Muscle of leg (tissue), 11 donors: ENCODE data around the gene INPP5A. TPM values are rescaled to one million over a fixed set of nuclear protein-coding genes. Genes with fewer than 3 reads are reported as not detected.

Source experiments
- DNase-seq: peaks from one replicate; pipeline ENCODE4 v3.0.0; 2013
- H3K27ac ChIP-seq: one replicate; pipeline ENCODE4 v1.5.1; 2013; ENCODE audit warnings: mild to moderate bottlenecking, low read length, control low read depth
- H3K27me3 ChIP-seq: one replicate; pipeline ENCODE4 v1.6.1; 2013; ENCODE audit warnings: low read length; ENCODE audit not compliant: control insufficient read depth, insufficient read depth
- H3K36me3 ChIP-seq: one replicate; pipeline ENCODE4 v1.6.1; 2013; ENCODE audit warnings: low read length; ENCODE audit not compliant: control insufficient read depth, insufficient read depth
- H3K4me1 ChIP-seq: one replicate; pipeline ENCODE4 v1.6.1; 2013; ENCODE audit warnings: low read length; ENCODE audit not compliant: control insufficient read depth, insufficient read depth
- H3K4me3 ChIP-seq: one replicate; pipeline ENCODE4 v1.5.1; 2013; ENCODE audit warnings: low read length, control low read depth
- H3K9me3 ChIP-seq: replicated peaks from 2 replicates; pipeline ENCODE4 v1.6.1; 2013; ENCODE audit warnings: low read depth, low read length; ENCODE audit not compliant: control insufficient read depth
- WGBS: methylation state at CpG from one replicate; pipeline ENCODE4 v1.1.5; 2013; ENCODE audit warnings: missing lambda C conversion rate; ENCODE audit not compliant: insufficient coverage; 5-methylcytosine and 5-hydroxymethylcytosine counted together
- polyA plus RNA-seq, 8 donors: library from polyadenylated mRNA; unstranded; fragments of 120-200 nt; gene quantifications; one replicate each; pipeline versions ENCODE4 v1.2.1 to v1.2.3, GENCODE V29; 2013; ENCODE audit warnings: inconsistent platforms in 1 of 8, low replicate concordance in 1 of 8; ENCODE audit not compliant: insufficient read length in 8 of 8, insufficient read depth in 1 of 8
- total RNA-seq: library from RNA; stranded (reverse); fragments of 120-200 nt; gene quantifications from one replicate; pipeline ENCODE4 v1.2.4, GENCODE V29; 2013

Gene INPP5A
- total and polyA plus RNA-seq, 9 donors: 34.1 to 56.2 (median 44.7) TPM

GRCh38 chr10:132688580-132689420 lies 151.2 kb downstream of the INPP5A start:
- Histone ChIP-seq H3K4me3 (no peak overlapping the region), H3K36me3 (peaks cover 9% of the 10 kb centered on the region), H3K4me1 (no peaks in the 10 kb centered on the region), H3K27me3 (no peaks in the 10 kb centered on the region), H3K27ac (no peak overlapping the region), H3K9me3 (peaks cover 5% of the 10 kb centered on the region)
- DNase-seq: no peak
- 97% methylated on average over 18 of the region's 20 CpGs for WGBS

GRCh38 chr10:132689721-132690360 lies 152.3 kb downstream of the INPP5A start:
- Histone ChIP-seq H3K4me1 (no peaks in the 10 kb centered on the region), H3K9me3 (peaks cover 5% of the 10 kb centered on the region), H3K36me3 (peaks cover 9% of the 10 kb centered on the region), H3K27ac (no peak overlapping the region), H3K4me3 (no peak overlapping the region), H3K27me3 (no peaks in the 10 kb centered on the region)
- no peak for DNase-seq
- WGBS: 96% methylated on average over 22 of the region's 25 CpGs

GRCh38 chr10:132690401-132690800 lies 152.8 kb downstream of the INPP5A start:
- Histone ChIP-seq H3K36me3 (peaks cover 9% of the 10 kb centered on the region), H3K27ac (no peak overlapping the region), H3K27me3 (no peaks in the 10 kb centered on the region), H3K9me3 (peaks cover 7% of the 10 kb centered on the region), H3K4me1 (no peaks in the 10 kb centered on the region), H3K4me3 (no peak overlapping the region)
- WGBS: 98% methylated on average over 6 of the region's 7 CpGs
- no peak for DNase-seq

DNA sequence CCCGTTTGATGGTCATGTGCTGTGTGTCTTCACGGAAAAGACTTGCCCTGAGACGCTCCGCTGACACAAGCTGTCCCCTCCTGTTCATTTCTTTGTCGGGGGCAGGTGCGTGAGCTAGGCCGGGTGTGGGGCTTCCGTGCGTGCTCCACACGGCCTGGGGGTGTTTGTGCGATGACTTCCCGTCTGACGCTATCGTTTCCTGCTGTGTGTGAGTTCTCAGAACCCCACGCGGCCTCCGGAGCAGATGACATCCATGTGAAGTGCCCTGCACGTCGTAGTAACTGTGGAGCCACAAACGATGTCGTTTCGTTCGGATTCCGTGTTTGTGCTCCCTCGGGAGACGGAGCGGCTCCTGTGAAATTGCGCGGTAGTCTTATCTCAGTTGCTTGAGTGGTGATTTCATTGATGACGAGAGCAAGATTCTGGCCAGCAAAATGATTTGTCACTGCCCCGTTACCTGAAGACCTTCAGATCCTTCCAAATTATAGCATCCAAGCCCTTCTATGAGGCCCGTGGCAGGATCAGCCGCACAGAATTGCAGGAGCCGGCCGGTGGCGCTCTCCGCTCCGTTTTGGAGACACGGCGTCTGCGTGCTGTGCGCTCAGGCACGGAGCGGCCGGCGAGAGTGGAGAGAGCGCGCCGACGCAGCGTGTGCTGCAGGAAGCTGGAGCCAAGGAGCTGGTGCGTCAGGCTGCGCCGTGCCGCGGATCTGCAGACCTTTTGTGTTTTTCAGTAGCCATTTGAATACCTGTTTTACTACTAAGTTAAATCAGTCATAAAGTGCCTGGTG lies 153.4 kb downstream of the INPP5A start:
- H3K27me3 ChIP-seq: no peaks in the 10 kb centered on the region
- no peaks in the 10 kb centered on the region for H3K4me1 ChIP-seq
- 94% methylated on average over 45 of the region's 56 CpGs for WGBS
- peaks cover 9% of the 10 kb centered on the region for H3K36me3 ChIP-seq
- no peak for DNase-seq
- H3K9me3 ChIP-seq: peaks cover 7% of the 10 kb centered on the region
- H3K4me3 ChIP-seq: no peak overlapping the region
- H3K27ac ChIP-seq: no peak overlapping the region

GRCh38 chr10:132691711-132692153 lies 154.1 kb downstream of the INPP5A start:
- Histone ChIP-seq H3K27ac (no peak overlapping the region), H3K27me3 (no peaks in the 10 kb centered on the region), H3K9me3 (peaks cover 7% of the 10 kb centered on the region), H3K4me1 (no peaks in the 10 kb centered on the region), H3K36me3 (peaks cover 11% of the 10 kb centered on the region), H3K4me3 (no peak overlapping the region)
- no peak for DNase-seq
- 96% methylated on average over 48 of the region's 48 CpGs for WGBS

GRCh38 chr10:132692311-132692710 lies 154.7 kb downstream of the INPP5A start:
- H3K4me3 ChIP-seq: no peak overlapping the region
- DNase-seq: no peak
- 80% methylated on average over 1 of the region's 2 CpGs for WGBS
- no peak overlapping the region for H3K27ac ChIP-seq
- no peaks in the 10 kb centered on the region for H3K4me1 ChIP-seq
- peaks cover 7% of the 10 kb centered on the region for H3K9me3 ChIP-seq
- H3K27me3 ChIP-seq: no peaks in the 10 kb centered on the region
- peaks cover 17% of the 10 kb centered on the region for H3K36me3 ChIP-seq

DNA sequence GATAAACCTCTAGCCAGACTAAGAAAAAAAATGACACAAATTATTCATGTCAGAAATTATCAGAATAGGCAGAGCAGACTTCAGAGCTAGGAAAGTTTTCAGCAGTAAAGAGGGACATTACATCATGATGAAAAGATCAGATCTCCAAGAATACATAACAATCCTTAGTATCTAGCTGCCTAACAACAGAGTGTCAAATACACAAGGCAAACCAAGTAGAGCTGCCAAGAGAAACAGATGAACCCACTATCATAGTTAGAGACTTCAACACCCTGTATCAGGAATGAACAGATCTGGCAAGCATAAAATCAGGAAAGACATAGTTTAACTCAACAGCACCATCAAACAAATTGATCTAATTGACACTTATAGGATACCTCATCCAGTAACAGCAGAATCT lies 156.1 kb downstream of the INPP5A start:
- no peak overlapping the region for H3K27ac ChIP-seq
- DNase-seq: no peak
- H3K9me3 ChIP-seq: peaks cover 7% of the 10 kb centered on the region
- no peak overlapping the region for H3K4me3 ChIP-seq
- H3K27me3 ChIP-seq: no peaks in the 10 kb centered on the region
- no peaks in the 10 kb centered on the region for H3K4me1 ChIP-seq
- peaks cover 22% of the 10 kb centered on the region for H3K36me3 ChIP-seq

DNA sequence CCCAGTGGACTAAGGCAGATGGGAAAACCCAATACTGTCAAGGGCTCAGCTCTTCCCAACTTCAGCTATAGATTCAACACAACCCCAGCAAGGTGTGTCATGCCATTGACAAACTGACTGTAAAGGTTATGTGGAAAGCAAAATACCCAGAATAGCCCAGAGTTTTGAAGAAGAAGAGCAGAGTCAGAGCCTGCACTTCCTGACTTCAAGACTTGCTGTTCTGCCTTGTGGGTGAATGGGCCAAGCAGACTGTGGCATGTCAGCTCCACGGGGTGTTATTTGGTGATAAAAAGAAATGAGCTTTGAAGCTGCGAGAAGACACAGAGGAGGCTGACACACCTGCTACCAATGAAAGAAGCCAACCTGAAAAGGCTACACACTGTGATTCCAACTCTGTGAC lies 158.6 kb downstream of the INPP5A start:
- peaks cover 5% of the 10 kb centered on the region for H3K4me1 ChIP-seq
- no CpG with 5 or more reads among the region's 2 CpGs for WGBS
- no peak overlapping the region for H3K4me3 ChIP-seq
- no peak for DNase-seq
- peaks cover 6% of the 10 kb centered on the region for H3K9me3 ChIP-seq
- H3K27me3 ChIP-seq: no peaks in the 10 kb centered on the region
- no peak overlapping the region for H3K27ac ChIP-seq
- peaks cover 17% of the 10 kb centered on the region for H3K36me3 ChIP-seq

DNA sequence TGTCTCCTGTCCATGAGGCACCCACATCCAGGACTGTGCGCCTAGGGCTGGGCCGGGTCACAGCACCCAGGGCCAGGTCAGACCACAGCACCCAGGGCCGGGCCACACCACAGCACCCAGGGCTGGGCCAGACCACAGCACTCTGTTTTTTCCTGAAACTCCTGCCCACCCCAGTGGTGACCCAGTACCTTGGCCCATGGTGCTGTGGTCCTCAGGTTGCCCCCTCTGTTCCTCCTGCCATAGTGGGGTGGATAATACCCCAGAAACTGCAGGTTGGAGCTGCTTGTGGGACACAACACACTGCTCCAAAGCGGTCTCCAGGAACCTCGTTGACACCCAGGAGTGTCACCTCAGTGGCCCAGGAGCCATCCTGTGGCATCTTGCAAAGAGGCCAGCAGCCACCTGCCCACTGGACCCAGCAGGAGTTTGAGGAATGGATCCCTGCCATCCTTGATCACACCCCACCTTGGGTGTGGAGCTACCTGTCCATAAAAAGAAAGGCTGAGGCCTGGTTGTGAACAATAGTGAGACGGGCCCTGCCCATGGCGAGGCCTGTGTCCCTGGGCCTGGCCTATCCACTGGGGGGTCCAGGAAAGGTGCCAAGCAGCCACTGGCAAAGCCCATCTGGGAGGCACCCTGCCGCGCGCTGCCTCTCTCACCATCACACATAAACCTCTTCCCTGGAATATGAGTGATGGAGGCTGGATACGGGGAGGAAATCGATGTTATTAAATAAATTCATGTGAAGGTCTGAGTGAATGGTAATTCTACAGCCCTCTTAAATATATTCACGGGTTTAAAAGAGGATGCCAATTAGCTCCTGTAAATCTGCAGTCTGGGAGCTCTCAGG lies 159.4 kb downstream of the INPP5A start:
- DNase-seq: no peak
- Histone ChIP-seq H3K27me3 (no peaks in the 10 kb centered on the region), H3K9me3 (peaks cover 4% of the 10 kb centered on the region), H3K27ac (no peak overlapping the region), H3K4me3 (no peak overlapping the region), H3K4me1 (peaks cover 5% of the 10 kb centered on the region), H3K36me3 (peaks cover 17% of the 10 kb centered on the region)
- WGBS: 100% methylated on average over 5 of the region's 13 CpGs
